Measurements from ENCODE around the gene SMYD3. TPM values are rescaled to one million over a fixed set of nuclear protein-coding genes. Genes with fewer than 3 reads are reported as not detected.

SMYD3 gene
- total RNA-seq, 1 donor from 2014 or later: 31.9 TPM

DNA sequence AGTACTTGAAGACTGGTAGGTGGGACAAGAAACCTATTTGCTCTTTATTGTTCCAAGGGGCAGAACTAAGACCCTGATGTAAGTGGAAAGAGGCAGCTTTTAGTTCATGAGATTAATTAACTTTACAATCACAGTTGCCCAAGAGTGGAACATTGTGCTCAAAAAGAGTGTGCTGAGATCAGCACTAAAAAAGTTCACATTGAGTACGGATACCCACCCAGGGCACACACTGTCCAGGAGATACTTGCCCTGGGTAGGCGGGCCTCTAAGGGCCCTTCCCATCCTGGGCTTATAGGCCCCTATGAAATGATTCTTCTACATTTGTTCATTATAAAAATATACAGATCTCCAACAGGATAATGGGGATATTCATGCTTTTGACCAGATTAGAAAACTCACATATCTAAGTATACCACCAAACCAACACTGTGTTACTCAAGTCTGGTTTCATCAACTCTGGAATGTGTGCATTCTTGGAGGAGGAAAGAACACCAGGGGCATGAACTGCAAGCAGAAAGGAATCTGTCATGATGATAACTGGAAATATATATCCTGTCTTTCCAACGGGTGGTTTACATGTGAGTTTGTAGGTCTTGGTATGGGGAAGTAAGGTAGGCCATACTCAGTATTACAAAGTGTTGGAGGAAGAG, 626.2 kb downstream of the SMYD3 start:
- Mint-ChIP-seq H3K4me3 (ENCODE audit: low read depth) (no peak overlapping the region), H3K27me3 (no peaks in the 10 kb centered on the region), H3K27ac (no peak overlapping the region), H3K36me3 (ENCODE audit: insufficient read depth) (peaks cover 9% of the 10 kb centered on the region), H3K9me3 (ENCODE audit: low read depth) (peaks cover 5% of the 10 kb centered on the region), H3K4me1 (ENCODE audit: low read depth) (no peaks in the 10 kb centered on the region)
- no peak for DNase-seq (ENCODE audit: low spot score, unreplicated experiment)
- no peak for TF ChIP-seq CTCF (IDR thresholded peaks at IDR 0.05; ENCODE audit: unreplicated experiment)

- peaks cover under 1% of the 10 kb centered on the region for H3K36me3 Mint-ChIP-seq (ENCODE audit: insufficient read depth)
- H3K4me1 Mint-ChIP-seq (ENCODE audit: low read depth): no peaks in the 10 kb centered on the region
- no peak for TF ChIP-seq CTCF (IDR thresholded peaks at IDR 0.05; ENCODE audit: unreplicated experiment)
- peaks cover 2% of the 10 kb centered on the region for H3K9me3 Mint-ChIP-seq (ENCODE audit: low read depth)
- no peak overlapping the region for H3K4me3 Mint-ChIP-seq (ENCODE audit: low read depth)
- DNase-seq (ENCODE audit: low spot score, unreplicated experiment): no peak
- no peak overlapping the region for H3K27ac Mint-ChIP-seq
- H3K27me3 Mint-ChIP-seq: no peaks in the 10 kb centered on the region
These were observed 628.0 kb downstream of the SMYD3 start for GRCh38 chr1:245879091-245879490.

DNA sequence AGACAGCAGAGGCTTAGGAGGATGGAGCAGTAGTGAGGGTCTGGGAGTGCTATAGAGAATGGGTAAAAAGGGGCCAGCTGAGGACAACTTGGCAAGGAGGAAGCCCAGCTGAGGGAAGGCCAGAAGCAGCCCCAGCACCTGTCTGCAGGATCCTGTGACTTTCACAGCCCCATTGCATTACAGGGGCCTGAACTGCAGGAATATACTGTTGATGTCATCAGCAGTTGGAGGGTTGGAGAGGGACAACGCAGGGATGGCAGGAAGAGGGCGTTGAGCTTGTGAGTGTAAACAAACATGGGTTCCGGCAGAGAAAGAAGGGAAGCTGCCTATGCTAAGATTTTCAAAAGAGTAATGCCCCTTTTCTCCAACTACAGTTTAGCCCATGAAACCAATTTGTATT, 628.5 kb downstream of the SMYD3 start:
- Mint-ChIP-seq H3K9me3 (ENCODE audit: low read depth) (no peaks in the 10 kb centered on the region), H3K36me3 (ENCODE audit: insufficient read depth) (no peaks in the 10 kb centered on the region), H3K27ac (no peak overlapping the region), H3K4me1 (ENCODE audit: low read depth) (no peaks in the 10 kb centered on the region), H3K4me3 (ENCODE audit: low read depth) (no peak overlapping the region), H3K27me3 (no peaks in the 10 kb centered on the region)
- DNase-seq (ENCODE audit: low spot score, unreplicated experiment): no peak
- TF ChIP-seq CTCF (IDR thresholded peaks at IDR 0.05; ENCODE audit: unreplicated experiment): no peak

GRCh38 chr1:245877976-245878375, 629.1 kb downstream of the SMYD3 start:
- no peaks in the 10 kb centered on the region for H3K4me1 Mint-ChIP-seq (ENCODE audit: low read depth)
- TF ChIP-seq CTCF (IDR thresholded peaks at IDR 0.05; ENCODE audit: unreplicated experiment): no peak
- H3K9me3 Mint-ChIP-seq (ENCODE audit: low read depth): no peaks in the 10 kb centered on the region
- H3K27me3 Mint-ChIP-seq: no peaks in the 10 kb centered on the region
- H3K4me3 Mint-ChIP-seq (ENCODE audit: low read depth): no peak overlapping the region
- DNase-seq (ENCODE audit: low spot score, unreplicated experiment): no peak
- no peaks in the 10 kb centered on the region for H3K36me3 Mint-ChIP-seq (ENCODE audit: insufficient read depth)
- no peak overlapping the region for H3K27ac Mint-ChIP-seq

DNA sequence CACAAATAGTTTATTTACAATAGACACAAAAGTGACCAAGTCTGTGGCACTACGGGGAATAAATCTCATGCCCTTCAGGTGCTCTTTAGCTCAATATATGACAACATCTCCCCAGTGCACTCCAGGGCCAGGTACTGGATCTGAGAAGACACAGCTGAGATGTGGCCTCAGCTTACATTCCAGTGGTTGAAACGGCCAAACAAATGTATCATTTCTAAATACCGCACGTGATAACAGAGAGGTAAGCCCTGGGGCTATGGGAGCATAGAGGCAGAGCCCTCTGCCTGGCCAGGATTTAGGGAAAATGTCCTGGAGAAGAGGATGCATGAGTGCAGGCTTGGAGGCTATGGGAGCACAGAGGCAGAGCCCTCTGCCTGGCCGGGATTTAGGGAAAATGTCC, 630.5 kb downstream of the SMYD3 start:
- Mint-ChIP-seq H3K36me3 (ENCODE audit: insufficient read depth) (no peaks in the 10 kb centered on the region), H3K9me3 (ENCODE audit: low read depth) (no peaks in the 10 kb centered on the region), H3K4me3 (ENCODE audit: low read depth) (no peak overlapping the region), H3K4me1 (ENCODE audit: low read depth) (no peaks in the 10 kb centered on the region), H3K27ac (no peak overlapping the region), H3K27me3 (no peaks in the 10 kb centered on the region)
- no peak for TF ChIP-seq CTCF (IDR thresholded peaks at IDR 0.05; ENCODE audit: unreplicated experiment)
- DNase-seq (ENCODE audit: low spot score, unreplicated experiment): no peak

All from progenitor cell of endocrine pancreas (in vitro differentiated cells).